C4-2B (cell line): ENCODE results near the gene SPATA18.

Experiments
- ZFX ChIP-seq: fragments of 450-650 bp; IDR thresholded peaks from 2 replicates; pipeline ENCODE4 v1.6.1; 2017
- TF ChIP-seq, protein P1 (sequence below): fragments of 450-650 bp; conservative IDR thresholded peaks from 2 replicates; pipeline ENCODE4 v1.5.1; 2017; ENCODE audit warnings: mild to moderate bottlenecking

DNA sequence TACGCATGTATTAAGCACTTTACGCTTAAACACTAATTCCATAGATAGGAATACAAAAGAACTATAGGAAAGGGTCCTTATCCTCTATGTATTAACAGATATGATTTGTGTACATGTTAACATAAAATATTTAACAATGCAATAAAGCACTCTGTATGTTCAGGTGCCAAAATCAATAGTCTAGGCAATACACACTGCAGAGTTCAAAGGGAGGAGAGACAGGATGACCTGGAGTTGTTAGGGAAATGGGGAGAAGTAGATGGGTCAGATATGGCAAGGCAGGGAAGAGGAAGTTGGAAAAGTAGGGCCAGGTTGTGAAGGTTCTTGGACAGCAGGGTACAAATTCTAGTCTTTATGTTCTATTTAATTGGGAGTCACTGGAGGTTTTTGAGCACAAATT lies 15.9 kb upstream of the SPATA18 start:
- TF ChIP-seq, protein P1, sequence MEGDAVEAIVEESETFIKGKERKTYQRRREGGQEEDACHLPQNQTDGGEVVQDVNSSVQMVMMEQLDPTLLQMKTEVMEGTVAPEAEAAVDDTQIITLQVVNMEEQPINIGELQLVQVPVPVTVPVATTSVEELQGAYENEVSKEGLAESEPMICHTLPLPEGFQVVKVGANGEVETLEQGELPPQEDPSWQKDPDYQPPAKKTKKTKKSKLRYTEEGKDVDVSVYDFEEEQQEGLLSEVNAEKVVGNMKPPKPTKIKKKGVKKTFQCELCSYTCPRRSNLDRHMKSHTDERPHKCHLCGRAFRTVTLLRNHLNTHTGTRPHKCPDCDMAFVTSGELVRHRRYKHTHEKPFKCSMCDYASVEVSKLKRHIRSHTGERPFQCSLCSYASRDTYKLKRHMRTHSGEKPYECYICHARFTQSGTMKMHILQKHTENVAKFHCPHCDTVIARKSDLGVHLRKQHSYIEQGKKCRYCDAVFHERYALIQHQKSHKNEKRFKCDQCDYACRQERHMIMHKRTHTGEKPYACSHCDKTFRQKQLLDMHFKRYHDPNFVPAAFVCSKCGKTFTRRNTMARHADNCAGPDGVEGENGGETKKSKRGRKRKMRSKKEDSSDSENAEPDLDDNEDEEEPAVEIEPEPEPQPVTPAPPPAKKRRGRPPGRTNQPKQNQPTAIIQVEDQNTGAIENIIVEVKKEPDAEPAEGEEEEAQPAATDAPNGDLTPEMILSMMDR: no peak
- TF ChIP-seq ZFX: no peak
